Kidney epithelial cell (primary cell): ENCODE measurements around the gene GABBR2. TPM values are rescaled to one million over a fixed set of nuclear protein-coding genes. Genes with fewer than 3 reads are reported as not detected.
"Not testable (repeated sequence)": the region's sequence is repeated elsewhere in the genome, so short reads cannot be mapped to it uniquely, and the experiment has no call there.

Source experiments
- DNase-seq: peaks from one replicate; pipeline ENCODE4 v3.0.0-alpha.2; 2010; ENCODE audit warnings: low read depth
- H3K27me3 ChIP-seq: 2 replicates; pipeline ENCODE4 v1.6.0; 2011; ENCODE audit warnings: low read length; ENCODE audit not compliant: control insufficient read depth, insufficient read depth
- H3K36me3 ChIP-seq: 2 replicates; pipeline ENCODE4 v1.5.1; 2011; ENCODE audit warnings: low read length; ENCODE audit not compliant: control insufficient read depth, insufficient read depth
- H3K4me3 ChIP-seq: 2 replicates; pipeline ENCODE4 v1.5.1; 2011; ENCODE audit warnings: low read depth, mild to moderate bottlenecking, control low read depth, low read length
- total RNA-seq: library from RNA; depleted of rRNA; stranded (reverse); fragments of >200 nt; gene quantifications from 2 replicates; pipeline ENCODE4 v1.2.3, GENCODE V29; 2015
- TF ChIP-seq, protein P1 (sequence below): IDR thresholded peaks from 2 replicates; pipeline ENCODE4 v1.5.1; 2011; ENCODE audit warnings: mild to moderate bottlenecking, moderate library complexity, low read length, control low read depth, inconsistent platforms; ENCODE audit not compliant: insufficient read depth, poor library complexity, severe bottlenecking

Gene GABBR2
- total RNA-seq, 1 donor from 2014 or later, result 10.8 TPM

DNA sequence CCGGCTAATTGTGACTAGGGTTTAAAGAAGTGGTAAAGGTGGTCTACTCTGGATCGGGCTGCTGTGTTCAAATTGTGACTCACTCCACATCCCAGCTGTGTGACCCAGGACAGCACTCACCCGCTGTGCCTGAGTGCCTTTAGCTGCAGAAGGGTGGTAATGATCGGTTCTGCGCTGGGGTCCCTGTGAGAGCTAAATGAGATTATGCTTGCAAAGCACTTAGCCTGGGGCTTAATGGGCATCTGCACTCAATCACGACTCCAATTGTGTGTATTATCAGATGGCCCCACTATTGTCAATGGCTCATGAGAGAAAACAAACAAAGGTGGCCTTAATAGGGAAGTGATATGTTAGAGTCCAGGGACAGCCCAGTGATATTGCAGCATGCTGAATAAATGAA, 428.2 kb downstream of the GABBR2 start:
- TF ChIP-seq, protein P1, sequence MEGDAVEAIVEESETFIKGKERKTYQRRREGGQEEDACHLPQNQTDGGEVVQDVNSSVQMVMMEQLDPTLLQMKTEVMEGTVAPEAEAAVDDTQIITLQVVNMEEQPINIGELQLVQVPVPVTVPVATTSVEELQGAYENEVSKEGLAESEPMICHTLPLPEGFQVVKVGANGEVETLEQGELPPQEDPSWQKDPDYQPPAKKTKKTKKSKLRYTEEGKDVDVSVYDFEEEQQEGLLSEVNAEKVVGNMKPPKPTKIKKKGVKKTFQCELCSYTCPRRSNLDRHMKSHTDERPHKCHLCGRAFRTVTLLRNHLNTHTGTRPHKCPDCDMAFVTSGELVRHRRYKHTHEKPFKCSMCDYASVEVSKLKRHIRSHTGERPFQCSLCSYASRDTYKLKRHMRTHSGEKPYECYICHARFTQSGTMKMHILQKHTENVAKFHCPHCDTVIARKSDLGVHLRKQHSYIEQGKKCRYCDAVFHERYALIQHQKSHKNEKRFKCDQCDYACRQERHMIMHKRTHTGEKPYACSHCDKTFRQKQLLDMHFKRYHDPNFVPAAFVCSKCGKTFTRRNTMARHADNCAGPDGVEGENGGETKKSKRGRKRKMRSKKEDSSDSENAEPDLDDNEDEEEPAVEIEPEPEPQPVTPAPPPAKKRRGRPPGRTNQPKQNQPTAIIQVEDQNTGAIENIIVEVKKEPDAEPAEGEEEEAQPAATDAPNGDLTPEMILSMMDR, result no peak
- Histone ChIP-seq H3K36me3 (no peaks in the 10 kb centered on the region), H3K4me3 (no peak overlapping the region), H3K27me3 (peaks cover 7% of the 10 kb centered on the region)
- no peak for DNase-seq

DNA sequence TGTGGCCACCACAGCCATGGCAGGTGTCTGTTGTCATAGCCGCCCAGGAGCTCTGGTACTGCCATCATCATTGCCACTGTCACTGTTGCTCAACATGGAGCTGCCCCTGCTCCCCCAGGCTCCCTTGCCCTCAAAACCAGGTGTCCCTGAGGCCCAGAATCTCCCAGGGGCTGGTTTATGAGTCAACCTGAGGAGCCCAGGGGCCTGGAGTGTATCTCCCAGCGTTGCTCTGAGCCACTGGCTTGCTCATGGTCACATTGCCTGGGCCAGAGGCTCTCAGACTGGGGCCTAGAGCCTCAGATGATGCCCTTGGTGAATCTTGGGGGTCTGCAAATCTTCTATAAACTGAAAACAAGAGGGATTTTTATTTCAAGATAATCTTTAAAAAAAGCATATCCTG, 428.6 kb downstream of the GABBR2 start:
- TF ChIP-seq, protein P1, result no peak
- Histone ChIP-seq H3K4me3 (no peak overlapping the region), H3K36me3 (no peaks in the 10 kb centered on the region), H3K27me3 (peaks cover 7% of the 10 kb centered on the region)
- no peak for DNase-seq

DNA sequence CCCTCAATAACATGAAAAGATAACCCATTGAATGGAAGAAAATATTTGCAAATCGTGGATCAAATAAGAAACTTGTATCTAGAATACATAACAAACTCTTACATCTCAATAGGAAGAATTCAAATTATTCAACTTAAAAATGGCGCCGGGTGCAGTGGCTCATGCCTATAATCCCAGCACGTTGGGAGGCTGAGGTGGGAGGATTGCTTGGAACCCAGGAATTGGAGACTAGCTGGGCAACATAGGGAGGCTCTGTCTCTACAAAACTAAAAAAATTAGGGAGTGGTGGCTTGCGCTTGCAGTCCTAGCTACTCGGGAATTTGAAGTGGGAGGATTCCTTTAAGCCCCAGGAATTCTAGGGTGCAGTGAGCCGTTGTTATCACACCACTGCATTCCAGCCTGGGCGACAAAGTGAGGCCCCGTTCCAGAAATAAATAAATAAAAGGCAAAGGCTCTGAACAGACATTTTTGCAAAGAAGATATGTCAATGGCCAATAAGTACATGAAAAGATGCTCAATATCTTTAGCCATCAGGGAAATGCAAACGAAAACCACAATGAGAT, 431.7 kb downstream of the GABBR2 start:
- Histone ChIP-seq H3K36me3 (no peaks in the 10 kb centered on the region), H3K4me3 (no peak overlapping the region), H3K27me3 (peaks cover 7% of the 10 kb centered on the region)
- no peak for DNase-seq
- TF ChIP-seq, protein P1, result no peak

DNA sequence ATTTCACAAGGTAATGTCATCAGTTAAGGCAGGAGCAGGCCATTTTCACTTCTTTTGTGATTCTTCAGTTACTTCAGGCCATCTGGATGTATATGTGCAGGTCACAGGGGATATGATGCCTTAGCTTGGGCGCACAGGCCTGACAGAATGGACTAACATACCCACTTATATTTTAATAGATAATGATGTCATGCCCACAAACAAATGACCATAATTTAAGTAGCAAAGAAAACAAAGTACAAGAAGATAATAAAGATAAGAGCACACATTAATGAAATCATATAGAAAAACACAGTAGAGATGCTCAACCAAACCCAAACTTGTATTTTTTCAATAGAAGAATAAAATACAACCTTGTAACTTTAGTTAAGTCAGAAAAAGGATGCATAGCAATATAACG, 433.6 kb downstream of the GABBR2 start:
- no peak overlapping the region for H3K4me3 ChIP-seq
- no peaks in the 10 kb centered on the region for H3K36me3 ChIP-seq
- TF ChIP-seq, protein P1, result no peak
- peaks cover 7% of the 10 kb centered on the region for H3K27me3 ChIP-seq
- no peak for DNase-seq

DNA sequence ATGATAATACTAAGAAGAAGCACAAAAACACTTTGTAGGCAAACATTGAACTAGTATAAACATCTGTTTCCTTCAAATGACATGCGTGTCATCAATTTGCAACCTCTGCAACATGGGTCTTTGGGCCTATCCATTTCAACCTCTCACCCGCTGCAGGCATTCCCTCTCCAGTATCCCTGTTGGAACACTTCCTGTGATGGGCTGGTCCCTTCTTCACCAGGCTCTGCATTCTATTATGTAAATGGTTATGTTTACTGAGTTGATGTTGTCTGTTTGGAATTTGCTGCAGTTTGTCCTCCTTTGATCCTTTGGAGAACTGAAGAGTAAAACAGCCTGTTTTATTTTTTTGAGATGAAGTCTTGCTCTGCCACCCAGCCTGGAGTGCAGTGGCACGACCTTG, 436.7 kb downstream of the GABBR2 start:
- H3K36me3 ChIP-seq, result no peaks in the 10 kb centered on the region
- no peak overlapping the region for H3K4me3 ChIP-seq
- H3K27me3 ChIP-seq, result no peaks in the 10 kb centered on the region
- TF ChIP-seq, protein P1, result no peak
- no peak for DNase-seq

DNA sequence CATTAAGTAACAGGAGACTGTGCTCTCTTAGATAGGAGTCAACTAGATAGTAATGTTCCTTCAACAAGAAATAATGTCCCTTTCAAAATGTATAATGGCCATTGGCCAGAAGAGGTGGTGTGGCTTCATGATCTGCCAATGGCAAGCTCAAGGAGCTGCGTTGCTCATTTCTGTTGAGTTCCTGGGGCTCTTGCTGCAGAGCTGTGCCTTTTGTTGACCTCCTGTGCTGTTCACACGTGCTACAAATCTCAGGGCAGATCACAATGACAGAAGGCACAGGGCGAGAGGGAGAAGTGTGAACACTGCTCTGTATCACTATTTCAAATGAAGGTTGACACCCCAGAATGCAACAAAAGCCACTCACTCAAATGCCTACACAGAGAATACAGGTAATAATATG, 437.3 kb downstream of the GABBR2 start:
- Histone ChIP-seq H3K27me3 (no peaks in the 10 kb centered on the region), H3K36me3 (no peaks in the 10 kb centered on the region), H3K4me3 (no peak overlapping the region)
- TF ChIP-seq, protein P1, result no peak
- no peak for DNase-seq

DNA sequence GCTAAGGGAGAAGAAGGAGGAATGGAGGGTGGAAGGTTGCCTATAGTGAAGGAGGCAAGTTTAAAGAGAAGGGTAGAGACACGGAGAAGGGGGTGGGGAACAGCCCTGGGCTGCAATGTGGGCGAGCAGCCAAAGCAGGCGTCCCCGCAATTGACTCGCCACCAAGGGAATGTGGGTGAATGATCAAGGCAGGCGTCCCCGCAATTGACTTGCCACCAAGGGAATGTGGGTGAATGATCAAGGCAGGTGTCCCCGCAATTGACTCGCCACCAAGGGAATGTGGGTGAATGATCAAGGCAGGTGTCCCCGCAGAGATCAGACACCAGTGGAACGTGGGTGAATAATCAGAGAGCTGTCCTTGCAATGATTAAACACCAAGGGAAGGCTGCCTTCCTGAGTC, 438.5 kb downstream of the GABBR2 start:
- H3K4me3 ChIP-seq, H3K36me3 ChIP-seq, H3K27me3 ChIP-seq, DNase-seq: not testable (repeated sequence)

DNA sequence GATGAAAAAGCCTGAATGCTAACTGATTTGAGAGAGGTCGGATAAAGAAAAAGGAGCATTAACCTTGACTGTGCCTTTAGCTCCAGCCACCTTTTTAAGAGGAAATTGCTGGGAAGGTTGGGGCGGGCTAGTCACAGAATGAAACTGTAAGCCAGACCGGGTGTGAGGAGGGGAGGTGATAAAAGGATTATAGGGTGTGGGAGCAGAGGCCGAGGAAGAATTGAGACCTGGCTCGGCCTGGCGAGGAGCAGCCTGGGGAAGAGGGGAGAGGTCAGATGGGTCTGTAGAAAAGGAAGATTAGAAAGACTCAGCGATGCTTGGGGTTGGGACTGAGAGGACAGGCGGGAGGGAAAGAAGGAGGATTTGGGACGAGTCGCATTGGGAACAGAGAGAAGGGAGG, 439.1 kb downstream of the GABBR2 start:
- not testable (repeated sequence) for H3K36me3 ChIP-seq, H3K4me3 ChIP-seq, DNase-seq, H3K27me3 ChIP-seq

DNA sequence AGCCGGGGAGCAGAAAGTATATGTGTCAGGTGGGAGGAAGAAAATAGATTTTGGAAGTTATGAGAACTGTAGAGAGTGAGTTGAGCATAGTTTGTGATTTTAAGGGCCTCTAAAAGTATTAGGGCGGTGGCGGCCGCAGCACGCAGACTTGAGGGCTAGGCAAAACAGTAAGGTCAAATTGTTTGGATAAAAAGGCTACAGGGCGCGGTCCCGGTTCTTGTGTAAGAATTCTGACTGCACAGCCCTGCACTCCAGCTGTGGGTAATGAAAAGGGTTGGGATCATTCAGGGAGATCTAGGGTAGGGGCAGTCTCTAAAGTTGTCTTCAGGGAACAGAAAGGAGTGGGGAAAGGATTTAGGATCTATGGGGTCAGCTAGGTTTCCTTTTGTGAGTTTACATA, 441.2 kb downstream of the GABBR2 start:
- not testable (repeated sequence) for H3K36me3 ChIP-seq, H3K4me3 ChIP-seq, DNase-seq, H3K27me3 ChIP-seq
